Measurements from ENCODE around the gene FAP.

DNA sequence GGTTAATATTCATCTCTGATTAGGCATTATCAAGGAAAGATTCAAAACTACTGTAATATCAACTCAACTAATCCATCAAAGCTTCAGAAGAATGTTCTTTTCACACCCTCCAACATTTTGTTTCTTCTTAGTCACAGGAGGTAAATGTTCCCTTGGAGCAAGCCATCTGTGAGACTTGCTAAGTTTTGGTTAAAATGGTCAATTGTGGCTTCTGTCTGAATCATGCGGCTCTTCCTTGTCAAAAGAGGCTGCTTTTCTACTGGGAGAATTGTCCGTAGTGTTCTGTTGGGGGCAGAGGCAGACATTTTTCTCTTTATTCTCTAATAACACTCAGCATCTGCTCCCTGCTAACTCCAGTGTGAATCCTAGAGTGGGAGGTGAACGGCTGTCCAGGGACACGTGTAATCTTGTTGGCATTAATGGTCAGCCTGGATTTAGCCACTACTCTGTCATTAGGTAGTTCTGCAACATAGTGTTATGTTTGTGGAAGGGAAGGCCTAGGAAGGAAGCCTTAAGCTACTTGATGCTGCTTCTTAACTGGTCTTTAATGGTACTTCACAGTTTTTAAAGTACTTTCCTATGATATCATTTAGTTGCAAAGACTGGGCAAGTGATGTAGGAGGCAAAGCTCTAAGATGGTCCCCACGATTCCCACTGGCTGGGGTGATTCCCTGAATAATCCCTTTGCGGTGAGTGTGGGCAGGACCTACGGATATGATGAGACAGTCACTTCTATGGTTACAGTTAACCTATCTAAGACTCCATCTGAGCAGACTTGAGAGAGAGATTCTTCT is 22.6 kb upstream of the FAP start:
- TF ChIP-seq, protein P1, sequence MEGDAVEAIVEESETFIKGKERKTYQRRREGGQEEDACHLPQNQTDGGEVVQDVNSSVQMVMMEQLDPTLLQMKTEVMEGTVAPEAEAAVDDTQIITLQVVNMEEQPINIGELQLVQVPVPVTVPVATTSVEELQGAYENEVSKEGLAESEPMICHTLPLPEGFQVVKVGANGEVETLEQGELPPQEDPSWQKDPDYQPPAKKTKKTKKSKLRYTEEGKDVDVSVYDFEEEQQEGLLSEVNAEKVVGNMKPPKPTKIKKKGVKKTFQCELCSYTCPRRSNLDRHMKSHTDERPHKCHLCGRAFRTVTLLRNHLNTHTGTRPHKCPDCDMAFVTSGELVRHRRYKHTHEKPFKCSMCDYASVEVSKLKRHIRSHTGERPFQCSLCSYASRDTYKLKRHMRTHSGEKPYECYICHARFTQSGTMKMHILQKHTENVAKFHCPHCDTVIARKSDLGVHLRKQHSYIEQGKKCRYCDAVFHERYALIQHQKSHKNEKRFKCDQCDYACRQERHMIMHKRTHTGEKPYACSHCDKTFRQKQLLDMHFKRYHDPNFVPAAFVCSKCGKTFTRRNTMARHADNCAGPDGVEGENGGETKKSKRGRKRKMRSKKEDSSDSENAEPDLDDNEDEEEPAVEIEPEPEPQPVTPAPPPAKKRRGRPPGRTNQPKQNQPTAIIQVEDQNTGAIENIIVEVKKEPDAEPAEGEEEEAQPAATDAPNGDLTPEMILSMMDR (IDR thresholded peaks at IDR 0.05): no peak
- no peak for TF ChIP-seq EZH2 (IDR thresholded peaks at IDR 0.05; ENCODE audit: borderline replicate concordance, insufficient read depth, low read depth, low read length, poor library complexity, severe bottlenecking)
